HG03469 (cell line): ENCODE data around the gene PHRF1.
"Not testable (repeated sequence)": the region's sequence is repeated elsewhere in the genome, so short reads cannot be mapped to it uniquely, and the experiment has no call there.

Source experiments
- ATAC-seq: cut with Tn5 transposase; IDR thresholded peaks from one replicate; pipeline ENCODE4 v1.9.1; 2021; ENCODE audit warnings: mild to moderate bottlenecking, moderate library complexity, moderate number of reproducible peaks; ENCODE audit not compliant: unreplicated experiment

Gene PHRF1

GRCh38 chr11:573146-573759 lies 3.0 kb upstream of the PHRF1 start:
- no peak for ATAC-seq

GRCh38 chr11:574031-574570 lies 2.2 kb upstream of the PHRF1 start:
- ATAC-seq = not testable (repeated sequence)

- ATAC-seq = no peak
These were observed 1.5 kb upstream of the PHRF1 start for GRCh38 chr11:574632-575312.

DNA sequence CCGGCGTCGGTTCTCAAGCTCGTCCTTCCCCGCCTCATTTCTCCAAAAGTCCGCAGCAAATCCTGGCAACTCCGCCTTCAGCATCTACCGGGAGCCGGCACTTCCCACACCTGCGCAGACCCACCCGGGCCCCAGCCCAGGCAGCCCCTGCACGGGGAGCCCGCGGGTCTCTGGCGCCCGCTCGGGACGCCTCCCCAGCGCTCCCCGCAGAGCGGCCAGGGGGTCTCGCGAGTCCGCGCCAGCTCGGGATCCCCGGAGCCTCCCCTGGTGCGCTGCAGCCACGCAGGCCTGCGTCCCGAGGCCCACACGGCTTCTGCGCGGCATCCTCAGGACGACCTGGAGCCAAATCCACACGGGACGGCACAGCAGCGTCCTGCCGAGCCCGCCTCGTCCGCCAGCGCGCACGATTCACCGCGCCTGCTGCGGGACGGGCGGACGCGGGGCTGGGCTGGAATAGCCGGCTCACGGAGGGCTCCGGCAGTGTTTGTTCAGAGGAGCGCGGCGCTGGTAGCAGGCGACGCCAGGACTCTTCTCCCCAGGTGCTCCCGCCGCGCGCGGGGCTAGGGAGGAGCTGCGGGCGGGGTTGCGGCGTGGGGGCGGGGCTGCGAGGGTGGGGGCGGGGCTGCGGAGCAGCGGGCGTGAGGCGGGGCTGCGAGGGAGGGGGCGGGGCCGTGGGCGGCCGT lies 816 bp upstream of the PHRF1 start:
- no peak for ATAC-seq

DNA sequence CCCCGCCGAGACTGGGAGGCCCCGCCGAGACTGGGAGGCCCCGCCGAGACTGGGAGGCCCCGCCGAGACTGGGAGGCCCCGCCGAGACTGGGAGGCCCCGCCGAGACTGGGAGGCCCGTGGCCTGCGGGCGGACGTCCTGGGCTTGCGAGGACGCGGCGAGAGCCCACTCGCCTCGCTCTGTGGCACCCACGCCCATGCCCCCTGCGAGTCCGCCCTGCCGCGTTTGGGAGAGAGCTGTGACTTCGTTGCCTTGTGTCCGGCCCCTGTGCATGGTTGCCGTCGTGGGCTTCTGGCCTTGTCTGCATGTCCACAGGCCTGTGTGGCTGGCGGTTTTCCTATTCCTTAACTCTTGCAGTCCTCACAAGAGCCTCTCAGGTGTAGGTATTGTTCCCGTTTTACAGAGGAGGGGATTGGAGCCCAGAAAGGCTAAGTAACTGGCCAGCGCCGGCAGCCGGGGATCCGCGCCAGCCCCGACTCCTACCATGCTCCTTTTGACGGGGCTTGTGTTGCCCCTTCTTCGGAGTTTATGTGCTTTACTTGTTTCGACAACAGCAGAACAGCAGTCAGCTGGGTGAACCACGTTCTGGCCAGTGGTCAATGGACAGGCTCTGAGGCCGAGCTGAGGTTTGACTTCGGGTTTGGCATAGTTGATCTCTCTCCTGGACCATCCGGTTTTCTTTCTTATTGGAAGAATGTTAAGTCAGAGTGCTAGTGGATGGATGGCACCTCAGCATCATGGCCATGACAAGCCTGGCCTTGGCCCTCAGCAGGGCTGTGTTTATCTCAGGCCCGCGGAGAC lies 741 bp downstream of the PHRF1 start:
- no peak for ATAC-seq

DNA sequence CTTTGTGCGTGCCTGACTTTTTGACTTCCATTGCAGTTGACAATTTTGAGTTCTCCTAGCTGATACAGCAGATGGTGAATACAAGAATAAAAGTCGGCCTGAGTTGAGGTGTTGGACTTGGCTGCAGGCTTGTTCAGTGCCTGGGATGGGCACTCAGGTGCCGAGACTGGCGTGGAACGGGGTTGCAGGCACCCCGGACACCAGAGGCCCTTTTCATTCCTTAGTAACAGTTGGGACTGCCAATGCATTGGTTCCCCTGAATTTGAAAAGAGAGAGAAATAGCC lies 1.3 kb downstream of the PHRF1 start:
- no peak for ATAC-seq

DNA sequence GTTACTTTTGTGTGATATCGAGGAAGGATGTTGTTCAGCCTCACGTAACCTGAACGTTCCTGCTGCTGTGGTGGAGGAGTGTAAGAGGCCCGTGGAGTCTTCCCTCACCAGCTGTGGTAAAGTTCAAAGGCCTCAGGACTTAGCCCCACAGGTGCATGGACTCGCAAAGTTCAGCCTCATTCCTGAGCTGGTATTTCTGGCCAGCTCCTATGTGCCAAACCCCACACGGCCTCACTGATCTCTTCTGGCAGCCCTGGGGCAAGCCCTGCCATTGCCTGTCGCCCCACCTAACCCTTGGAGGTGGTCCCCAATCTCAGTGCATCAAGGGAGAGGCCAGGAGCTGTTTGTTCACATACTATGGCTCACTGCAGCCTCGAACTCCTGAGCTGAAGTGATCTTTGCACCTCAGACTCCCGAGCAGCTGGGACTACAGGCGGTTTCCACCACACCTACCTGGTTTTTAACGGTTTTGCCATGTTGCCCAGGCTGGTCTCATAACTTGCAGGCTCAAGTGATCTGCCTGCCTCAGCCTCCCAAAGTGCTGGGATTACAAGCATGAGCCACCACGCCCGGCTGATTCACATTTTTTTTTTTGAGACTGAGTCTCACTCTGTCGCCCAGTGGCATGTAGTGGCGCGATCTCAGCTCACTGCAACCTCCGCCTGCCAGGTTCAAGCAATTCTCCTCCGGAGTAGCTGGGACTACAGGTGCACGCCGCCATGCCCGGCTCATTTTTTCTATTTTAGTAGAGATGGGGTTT lies 2.2 kb downstream of the PHRF1 start:
- no peak for ATAC-seq

GRCh38 chr11:579830-580601 lies 3.7 kb downstream of the PHRF1 start:
- ATAC-seq = no peak

GRCh38 chr11:581342-581741 lies 5.1 kb downstream of the PHRF1 start:
- no peak for ATAC-seq

DNA sequence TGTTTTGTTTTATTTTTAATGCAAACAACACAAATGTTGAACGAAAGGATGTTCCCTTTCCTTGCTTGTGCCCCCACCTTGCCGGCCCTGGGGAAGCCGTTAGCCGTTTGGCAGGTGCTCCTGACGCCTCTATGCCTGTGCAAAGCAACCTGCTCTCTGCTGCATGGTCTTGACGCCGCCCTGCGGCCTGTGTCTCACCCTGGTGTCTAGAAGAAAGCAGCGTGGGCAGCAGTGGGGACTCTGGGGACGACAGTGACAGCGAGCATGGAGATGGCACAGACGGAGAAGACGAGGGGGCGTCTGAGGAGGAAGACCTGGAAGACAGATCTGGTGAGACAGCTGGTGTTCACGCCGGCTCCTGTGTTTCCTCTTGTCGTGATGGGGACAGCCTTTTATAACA lies 5.5 kb downstream of the PHRF1 start:
- no peak for ATAC-seq

DNA sequence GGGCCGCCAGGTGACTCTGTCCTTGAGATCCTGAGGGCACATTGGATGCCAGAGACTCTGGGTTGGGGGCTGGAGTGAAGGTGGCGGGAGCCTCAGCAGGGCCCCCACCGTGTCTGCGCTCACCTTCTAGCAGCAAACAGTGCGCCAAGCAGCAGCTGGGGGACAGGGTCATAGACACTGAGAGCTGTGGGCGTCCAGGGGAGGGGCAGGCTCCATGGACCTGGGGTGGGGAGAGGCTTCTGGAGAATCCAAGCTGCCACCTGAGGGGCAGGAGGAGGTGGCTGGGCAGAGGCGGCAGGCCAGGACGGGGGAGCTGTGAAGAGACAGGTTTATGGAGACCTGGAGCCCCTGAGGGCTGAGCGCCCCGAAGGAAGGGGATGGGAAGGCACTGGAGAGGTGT lies 8.0 kb downstream of the PHRF1 start:
- no peak for ATAC-seq

DNA sequence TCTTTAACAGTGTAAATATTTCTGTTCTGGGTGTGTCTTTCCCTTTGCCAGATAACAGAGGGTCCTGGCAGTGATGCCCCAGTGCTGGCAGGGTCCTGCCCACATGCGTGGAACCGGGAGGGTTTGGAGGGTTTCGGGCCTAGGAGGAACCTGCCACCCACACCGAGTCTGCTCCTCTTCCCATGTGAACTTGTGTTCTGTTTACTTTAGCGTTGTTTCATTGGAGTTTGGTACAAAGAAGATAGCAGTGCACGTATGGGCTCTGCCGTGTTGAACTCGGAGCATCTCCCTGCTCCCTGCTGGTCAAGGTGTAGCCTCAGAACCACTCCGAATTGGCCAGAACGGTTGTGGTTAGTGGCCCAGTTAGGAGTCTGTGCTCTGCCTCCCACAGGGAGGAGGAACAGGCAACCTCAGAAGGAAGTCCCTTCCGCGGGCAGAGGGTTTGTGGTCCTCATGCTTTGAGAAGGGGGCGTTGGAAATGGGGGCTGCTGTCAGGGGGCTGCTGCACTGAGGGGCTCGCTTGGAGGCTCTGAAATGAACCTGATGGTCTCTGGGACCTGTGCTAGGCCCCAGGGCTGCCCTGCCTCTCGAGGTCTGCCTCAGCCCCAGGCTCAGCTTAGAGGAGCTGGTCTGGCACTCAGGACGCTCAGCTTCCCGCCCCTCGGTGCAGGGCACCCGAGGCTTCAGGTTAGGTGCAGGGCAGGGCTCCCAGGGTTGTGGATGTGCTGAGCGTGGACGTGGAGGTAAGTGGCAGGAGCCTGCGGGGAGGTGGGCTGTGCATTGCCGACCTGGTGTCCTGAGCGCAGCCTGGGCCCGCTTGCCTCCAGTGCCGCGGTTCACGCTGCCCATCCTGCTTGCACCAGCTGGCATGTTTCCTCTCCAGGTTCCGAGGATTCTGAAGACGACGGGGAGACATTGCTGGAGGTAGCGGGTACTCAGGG lies 10.4 kb downstream of the PHRF1 start:
- ATAC-seq = no peak

DNA sequence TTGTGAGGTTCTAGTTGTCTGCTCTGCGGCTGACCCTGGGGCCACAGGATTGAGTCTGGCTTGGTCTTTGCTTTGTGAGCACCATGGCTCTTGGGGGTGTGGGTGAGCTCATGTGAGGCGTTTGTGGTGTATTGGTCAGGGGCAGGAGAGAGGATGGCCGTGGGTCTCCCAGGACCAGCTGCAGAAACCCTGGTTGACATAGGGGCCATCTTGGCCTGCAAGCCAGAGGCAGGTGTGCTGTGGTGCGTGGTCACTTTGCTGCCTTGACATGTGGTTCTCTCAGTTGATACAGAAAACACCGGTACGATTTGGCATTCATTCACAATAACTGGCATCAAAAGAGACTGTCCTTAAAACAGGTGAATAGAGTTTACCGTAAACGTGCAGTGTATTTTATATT lies 11.3 kb downstream of the PHRF1 start:
- no peak for ATAC-seq

GRCh38 chr11:587978-588380 lies 11.7 kb downstream of the PHRF1 start:
- no peak for ATAC-seq

GRCh38 chr11:589798-590197 lies 13.5 kb downstream of the PHRF1 start:
- ATAC-seq = no peak

DNA sequence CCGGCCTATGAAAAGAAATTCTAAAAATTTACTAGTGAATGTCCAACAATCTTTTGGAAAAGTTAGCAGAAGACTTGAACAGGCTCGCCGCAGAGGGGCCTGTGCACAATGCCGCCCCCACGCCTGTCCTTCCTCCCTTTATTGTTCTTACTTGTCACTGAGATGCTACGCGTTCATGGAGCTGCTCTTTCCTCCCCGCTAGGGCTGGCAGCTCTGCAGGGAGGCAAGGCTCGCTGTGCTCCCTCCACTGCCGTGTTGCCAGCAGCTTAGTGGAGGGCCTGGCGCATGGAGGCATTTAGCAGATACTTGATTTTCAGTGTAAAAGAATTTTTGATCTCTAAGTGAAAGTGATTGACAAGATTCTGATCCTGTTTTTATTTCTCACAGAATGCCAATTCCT lies 14.7 kb downstream of the PHRF1 start:
- no peak for ATAC-seq

GRCh38 chr11:592501-592900 lies 16.2 kb downstream of the PHRF1 start:
- ATAC-seq = no peak

DNA sequence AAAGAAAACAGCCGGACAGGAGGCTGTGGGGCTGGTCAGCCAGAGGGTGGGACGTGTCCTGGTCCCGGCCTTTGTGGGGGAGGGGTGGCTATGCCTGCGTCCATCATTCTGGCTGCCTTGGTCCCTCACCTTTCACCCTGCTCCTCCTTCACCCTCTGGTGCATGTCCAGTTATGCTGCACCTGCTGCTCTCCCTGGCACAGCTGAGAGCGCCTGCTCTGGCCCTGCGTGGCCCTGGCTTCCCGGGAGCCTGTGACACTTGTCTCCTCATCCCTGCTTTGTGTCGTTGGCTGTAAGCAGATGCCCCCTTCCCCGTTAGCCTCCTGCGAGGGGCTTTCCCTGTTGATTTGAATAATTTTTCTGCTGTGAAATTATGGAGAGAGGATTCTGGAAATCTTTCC lies 16.6 kb downstream of the PHRF1 start:
- ATAC-seq = no peak

GRCh38 chr11:593347-593746 lies 17.1 kb downstream of the PHRF1 start:
- ATAC-seq = no peak
